Right lobe of liver (tissue), 6 donors: ENCODE results near the gene HSD17B8. TPM values are rescaled to one million over a fixed set of nuclear protein-coding genes. Genes with fewer than 3 reads are reported as not detected.
A peak's percentile ranks its signal among the peaks of the same experiment; 100 is the strongest.

Experiments
- ATAC-seq, 4 donors: fragments of 200-7000 bp; cut with Tn5 transposase; one replicate each; pipeline ENCODE4 v1.9.1; 2020; ENCODE audit warnings: mild to moderate bottlenecking in 4 of 4, moderate library complexity in 4 of 4
- DNase-seq, 3 donors: peaks; one replicate each; pipeline ENCODE4 v3.0.0-alpha.2; 2020
- H3K27ac ChIP-seq, 3 donors: fragments of 200-600 bp; one replicate each; pipeline ENCODE4 v1.8.0; 2022
- H3K27me3 ChIP-seq, 2 donors: fragments of 200-600 bp; one replicate each; pipeline ENCODE4 v1.8.0; 2022
- H3K36me3 ChIP-seq, 4 donors: fragments of 200-600 bp; sonication (generic) in 1 of 4; one replicate each; pipeline versions ENCODE4 v1.5.1 to v1.8.0; 2017 to 2022; ENCODE audit warnings: control low read depth in 1 of 4
- H3K4me1 ChIP-seq, 4 donors: fragments of 200-600 bp; sonication (generic) in 1 of 4; one replicate each; pipeline versions ENCODE4 v1.5.1 to v1.8.0; 2017 to 2022; ENCODE audit warnings: control low read depth in 1 of 4
- H3K4me3 ChIP-seq, 3 donors: fragments of 200-600 bp; one replicate each; pipeline ENCODE4 v1.8.0; 2022
- H3K9me3 ChIP-seq, 4 donors: fragments of 200-600 bp; sonication (generic) in 1 of 4; one replicate each; pipeline versions ENCODE4 v1.5.1 to v1.8.0; 2017 to 2022; ENCODE audit warnings: control low read depth in 1 of 4
- CTCF ChIP-seq, 4 donors: fragments of 200-600 bp in 3 of 4; fragments of 450-650 bp in 1 of 4; IDR thresholded peaks; one replicate each; pipeline versions ENCODE4 v1.5.1 to v1.8.0; 2016 to 2022; ENCODE audit warnings: antibody characterized with exemption in 4 of 4, mild to moderate bottlenecking in 2 of 4
- POLR2A ChIP-seq: fragments of 450-650 bp; IDR thresholded peaks from one replicate; pipeline ENCODE4 v1.6.1; 2017; ENCODE audit warnings: antibody characterized with exemption, mild to moderate bottlenecking
- WGBS: methylation state at CpG from one replicate; pipeline ENCODE4 v1.1.6; 2018; ENCODE audit warnings: low coverage, low lambda C conversion rate; ENCODE audit not compliant: insufficient coverage; ENCODE audit errors: missing lambda C conversion rate; 5-methylcytosine and 5-hydroxymethylcytosine counted together
- intact Hi-C, 2 donors: fragments of 100-400 bp; cut with DNase I; formaldehyde crosslinking; loops; one replicate each; pipeline versions ENCODE4 v1.11.2 to v1.14.1; 2022
- total RNA-seq, 6 experiments: library from RNA; depleted of rRNA in 2 of 6; stranded (reverse); fragments of >200 nt in 2 of 6; fragmentation: NEBNext Ultra II Directional in 3 of 6; extraction: Animal tissue kit (Norgen Biotek cat#: 25700) in 3 of 6; gene quantifications; one replicate each; pipeline versions ENCODE4 v1.1.0 to v1.2.4, GENCODE V29; 2016 to 2023
- donor health status: DM: no; HTN: yes; CAD: no.
- donor health status: DM: no; HTN: no; CAD: no.
- donor health status: DM: no; HTN: no; CAD: no.
- donor health status: DM: no; HTN: yes; CAD: no.
- donor health status: DM: no; HTN: yes; CAD: no.

The HSD17B8 gene
- total RNA-seq, 6 experiments from 2014 or later: 14.3 to 39.8 (median 33.8) TPM

GRCh38 chr6:33171016-33171879 is 33.2 kb upstream of the HSD17B8 start:
- ATAC-seq (no peak), DNase-seq (peak in 1 of 3 donors; percentile 26)
- H3K9me3 ChIP-seq: no peaks in the 10 kb centered on the region
- no peaks in the 10 kb centered on the region for H3K36me3 ChIP-seq
- 64% methylated on average over 3 of the region's 11 CpGs for WGBS
- H3K27me3 ChIP-seq: no peaks in the 10 kb centered on the region
- no peak overlapping the region for H3K4me3 ChIP-seq
- intact Hi-C loops: no loop called here
- no peaks in the 10 kb centered on the region for H3K4me1 ChIP-seq
- H3K27ac ChIP-seq: no peak overlapping the region
- TF ChIP-seq POLR2A: no peak
- TF ChIP-seq CTCF (IDR thresholded peaks at IDR 0.05): no peak

GRCh38 chr6:33171880-33172687 is 32.4 kb upstream of the HSD17B8 start:
- Histone ChIP-seq H3K4me3 (no peak overlapping the region), H3K9me3 (no peaks in the 10 kb centered on the region), H3K27ac (no peak overlapping the region), H3K4me1 (no peaks in the 10 kb centered on the region), H3K36me3 (no peaks in the 10 kb centered on the region), H3K27me3 (no peaks in the 10 kb centered on the region)
- TF ChIP-seq CTCF (IDR thresholded peaks at IDR 0.05): no peak
- TF ChIP-seq POLR2A: no peak
- no peak for DNase-seq
- WGBS: 54% methylated on average over 8 of the region's 8 CpGs
- intact Hi-C loops: no loop called here
- no peak for ATAC-seq

GRCh38 chr6:33172688-33173534 is 31.5 kb upstream of the HSD17B8 start:
- TF ChIP-seq CTCF (IDR thresholded peaks at IDR 0.05): peak; percentile 36 to 49 (median 36)
- TF ChIP-seq POLR2A: no peak
- DNase-seq (peak in 1 of 3 donors; percentile 39), ATAC-seq (peak; percentile 23 to 62 (median 50))
- H3K4me3 ChIP-seq: no peak overlapping the region
- WGBS: 71% methylated on average over 9 of the region's 16 CpGs
- no peaks in the 10 kb centered on the region for H3K9me3 ChIP-seq
- H3K27ac ChIP-seq: no peak overlapping the region
- no peaks in the 10 kb centered on the region for H3K27me3 ChIP-seq
- intact Hi-C loops: no loop called here
- no peaks in the 10 kb centered on the region for H3K4me1 ChIP-seq
- H3K36me3 ChIP-seq: no peaks in the 10 kb centered on the region

- Histone ChIP-seq H3K27me3 (no peaks in the 10 kb centered on the region), H3K27ac (no peak overlapping the region), H3K36me3 (no peaks in the 10 kb centered on the region), H3K4me1 (no peaks in the 10 kb centered on the region), H3K4me3 (no peak overlapping the region), H3K9me3 (no peaks in the 10 kb centered on the region)
- no peak for ATAC-seq
- TF ChIP-seq CTCF (IDR thresholded peaks at IDR 0.05) (no peak), POLR2A (no peak)
- WGBS: 35% methylated on average over 3 of the region's 11 CpGs
- peak in 1 of 3 donors; percentile 33 for DNase-seq
- intact Hi-C loops: no loop called here
Observed at GRCh38 chr6:33173535-33174180, 30.8 kb upstream of the HSD17B8 start.
